ENCODE results near the gene CCDC197.

- TF ChIP-seq CTCF (IDR thresholded peaks at IDR 0.05) = no peak
- TF ChIP-seq POLR2AphosphoS5 (IDR thresholded peaks at IDR 0.05) = no peak
- TF ChIP-seq POLR2A (IDR thresholded peaks at IDR 0.05) = no peak
Measured at GRCh38 chr14:94025720-94026119, 28.6 kb downstream of the CCDC197 start.

All from prostate gland (tissue), 2 donors.